C4-2B (cell line): Measurements from ENCODE around the gene KLHDC4.

Experiments used
- H3K27ac ChIP-seq: fragments of 450-650 bp; 2 replicates; pipeline ENCODE4 v1.5.1; 2017
- CTCF ChIP-seq: fragments of 450-650 bp; conservative IDR thresholded peaks from 2 replicates; pipeline ENCODE4 v1.5.1; 2017; ENCODE audit warnings: mild to moderate bottlenecking
- ZFX ChIP-seq: fragments of 450-650 bp; IDR thresholded peaks from 2 replicates; pipeline ENCODE4 v1.6.1; 2017

KLHDC4 gene

GRCh38 chr16:87736008-87736382 is 29.8 kb downstream of the KLHDC4 start:
- TF ChIP-seq CTCF (no peak), ZFX (no peak)
- H3K27ac ChIP-seq, result no peak overlapping the region

- TF ChIP-seq CTCF (no peak), ZFX (no peak)
- H3K27ac ChIP-seq, result no peak overlapping the region
Observed at GRCh38 chr16:87735270-87736007, 30.3 kb downstream of the KLHDC4 start.

- TF ChIP-seq CTCF, result no peak
- no peak for TF ChIP-seq ZFX
- H3K27ac ChIP-seq, result no peak overlapping the region
Observed at GRCh38 chr16:87734644-87735043, 31.1 kb downstream of the KLHDC4 start.

GRCh38 chr16:87733190-87733589 is 32.6 kb downstream of the KLHDC4 start:
- TF ChIP-seq CTCF (no peak), ZFX (no peak)
- H3K27ac ChIP-seq, result no peak overlapping the region

- no peak overlapping the region for H3K27ac ChIP-seq
- TF ChIP-seq ZFX, result no peak
- TF ChIP-seq CTCF, result no peak
Observed at GRCh38 chr16:87731607-87732006, 34.2 kb downstream of the KLHDC4 start.

GRCh38 chr16:87729266-87729954 is 36.4 kb downstream of the KLHDC4 start:
- H3K27ac ChIP-seq, result no peak overlapping the region
- TF ChIP-seq CTCF, result no peak
- TF ChIP-seq ZFX, result no peak

- no peak for TF ChIP-seq ZFX
- TF ChIP-seq CTCF, result no peak
- no peak overlapping the region for H3K27ac ChIP-seq
Observed at GRCh38 chr16:87728026-87728425, 37.8 kb downstream of the KLHDC4 start.
